GM18907 (cell line): ENCODE data around the gene KLHL28.
A peak's percentile ranks its signal among the peaks of the same experiment; 100 is the strongest.

Source experiments
- ATAC-seq: cut with Tn5 transposase; IDR thresholded peaks from one replicate; pipeline ENCODE4 v1.9.1; 2021; ENCODE audit warnings: mild to moderate bottlenecking, moderate library complexity; ENCODE audit not compliant: unreplicated experiment

Gene KLHL28, protein sequence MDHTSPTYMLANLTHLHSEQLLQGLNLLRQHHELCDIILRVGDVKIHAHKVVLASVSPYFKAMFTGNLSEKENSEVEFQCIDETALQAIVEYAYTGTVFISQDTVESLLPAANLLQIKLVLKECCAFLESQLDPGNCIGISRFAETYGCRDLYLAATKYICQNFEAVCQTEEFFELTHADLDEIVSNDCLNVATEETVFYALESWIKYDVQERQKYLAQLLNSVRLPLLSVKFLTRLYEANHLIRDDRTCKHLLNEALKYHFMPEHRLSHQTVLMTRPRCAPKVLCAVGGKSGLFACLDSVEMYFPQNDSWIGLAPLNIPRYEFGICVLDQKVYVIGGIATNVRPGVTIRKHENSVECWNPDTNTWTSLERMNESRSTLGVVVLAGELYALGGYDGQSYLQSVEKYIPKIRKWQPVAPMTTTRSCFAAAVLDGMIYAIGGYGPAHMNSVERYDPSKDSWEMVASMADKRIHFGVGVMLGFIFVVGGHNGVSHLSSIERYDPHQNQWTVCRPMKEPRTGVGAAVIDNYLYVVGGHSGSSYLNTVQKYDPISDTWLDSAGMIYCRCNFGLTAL

DNA sequence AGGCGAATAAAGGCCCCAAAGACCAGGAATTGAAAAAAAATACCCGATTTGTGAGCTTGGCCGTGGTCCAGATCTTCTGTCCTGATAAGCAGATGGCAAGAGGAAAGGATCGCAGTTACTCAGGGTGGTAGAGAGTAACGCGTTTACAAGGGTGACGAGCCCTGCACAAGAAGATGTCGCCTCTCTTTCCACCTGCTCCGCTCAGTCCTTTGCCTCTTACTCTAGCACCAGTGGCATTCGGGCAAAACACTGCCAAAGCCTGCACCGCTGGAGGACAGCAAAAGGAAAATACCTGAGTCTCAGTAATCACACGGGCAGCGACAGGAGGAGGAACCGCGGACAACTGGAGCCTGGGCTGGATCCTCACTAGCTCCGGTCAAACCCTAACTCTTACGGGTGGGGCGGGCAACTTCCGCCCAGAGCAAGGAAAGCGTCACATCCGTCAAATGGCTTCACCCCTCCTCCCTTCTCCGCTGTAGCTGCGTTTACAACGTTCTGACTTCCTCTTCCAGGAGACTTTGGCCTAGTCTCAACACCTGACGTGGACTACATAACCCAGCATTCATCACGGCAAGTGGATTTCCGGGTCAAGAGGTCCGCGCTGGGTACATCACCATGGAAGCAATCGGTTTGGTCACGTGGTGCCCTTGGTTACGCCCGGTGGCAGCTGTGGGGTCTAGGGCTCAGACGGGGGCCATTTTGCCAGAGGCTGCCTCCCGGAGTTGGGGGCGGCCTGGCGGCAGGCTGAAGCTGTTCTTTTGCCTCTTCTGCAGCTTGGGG lies at the start of gene KLHL28, which contains the start of gene TOGARAM1:
KLHL28 (minus strand) TSS at position 394 of the 780 bp plus-strand sequence. CDS start 16,019 bp downstream, outside the sequence.
TOGARAM1 (plus strand) TSS at position 637 of the 780 bp plus-strand sequence. CDS start 232 bp downstream, outside the sequence.
- peak; percentile 94 for ATAC-seq

DNA sequence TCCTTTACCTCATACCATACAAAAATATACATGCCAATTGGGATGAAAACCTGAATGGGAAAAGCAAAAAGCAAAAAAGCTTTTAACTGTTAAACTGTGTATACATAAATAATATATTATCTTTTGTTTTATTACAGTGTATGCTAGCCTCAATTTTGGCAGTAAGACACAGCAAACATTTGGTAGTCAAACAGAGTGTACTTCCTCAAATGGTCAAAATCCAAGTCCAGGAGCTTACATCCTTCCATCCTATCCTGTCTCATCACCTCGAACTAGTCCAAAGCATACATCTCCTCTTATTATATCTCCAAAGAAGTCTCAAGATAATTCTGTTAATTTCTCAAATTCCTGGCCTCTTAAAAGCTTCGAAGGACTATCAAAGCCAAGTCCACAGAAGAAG lies 42.2 kb upstream of the KLHL28 start:
- no peak for ATAC-seq

DNA sequence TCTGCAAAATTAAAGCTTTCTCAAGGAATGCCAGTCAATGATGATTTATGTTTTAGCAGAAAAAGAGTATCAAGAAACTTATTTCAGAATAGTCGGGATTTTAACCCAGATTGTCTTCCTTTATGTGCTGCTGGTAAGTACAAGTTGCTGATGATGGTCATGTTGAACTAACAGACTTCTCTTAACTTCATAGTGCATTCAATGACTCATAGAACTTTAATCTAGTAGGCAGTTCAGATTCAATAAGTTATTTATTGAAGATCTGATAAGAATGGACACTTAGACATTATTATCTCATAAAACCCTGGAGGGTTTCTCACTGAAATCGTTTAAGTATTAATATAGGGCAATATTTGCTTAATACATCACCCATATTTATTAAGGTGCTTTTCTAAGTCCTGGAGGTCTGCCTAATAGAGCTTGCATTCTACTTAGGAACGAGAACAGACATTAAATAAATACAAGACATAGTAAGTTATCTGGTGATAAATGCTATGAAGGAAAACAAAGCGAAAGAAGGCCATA lies 34.1 kb upstream of the KLHL28 start:
- ATAC-seq, result no peak

DNA sequence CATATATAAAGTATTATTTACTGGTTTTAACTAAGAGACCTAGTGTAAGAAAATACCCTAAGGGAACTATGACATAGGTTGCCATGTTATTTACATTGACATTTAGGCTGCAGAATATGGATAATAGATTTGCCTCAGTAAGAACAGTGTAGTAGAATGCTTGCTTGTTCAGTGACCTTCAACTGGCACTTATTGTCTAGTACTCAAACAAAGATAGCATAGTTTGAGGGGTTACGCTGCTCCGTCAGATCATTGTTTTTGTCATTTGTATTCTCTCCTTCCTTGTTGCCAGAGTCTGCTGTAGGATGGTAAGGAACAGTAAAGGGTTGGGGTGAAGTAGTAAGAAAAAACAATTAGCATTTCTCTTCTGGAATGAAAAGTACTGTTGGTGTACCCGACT lies 33.4 kb upstream of the KLHL28 start:
- no peak for ATAC-seq

DNA sequence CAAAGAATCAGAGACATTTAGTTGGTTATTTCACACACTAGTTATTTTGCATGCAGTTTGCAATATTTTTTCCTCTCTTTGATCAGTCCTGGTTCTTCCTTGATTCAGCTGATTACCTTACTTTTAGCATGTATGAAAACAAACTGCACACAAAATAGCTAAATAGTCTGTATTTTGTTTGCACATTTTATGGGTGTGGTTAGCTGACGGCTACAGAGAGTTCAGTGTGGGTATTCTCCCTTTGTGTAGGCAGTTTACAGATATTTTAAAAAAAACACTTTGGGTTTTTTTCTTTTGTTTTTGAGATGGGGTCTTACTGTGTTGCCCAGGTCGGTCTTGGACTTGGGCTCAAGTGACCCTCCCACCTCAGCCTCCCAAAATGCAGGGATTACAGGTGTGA lies 28.8 kb upstream of the KLHL28 start:
- ATAC-seq, result no peak

DNA sequence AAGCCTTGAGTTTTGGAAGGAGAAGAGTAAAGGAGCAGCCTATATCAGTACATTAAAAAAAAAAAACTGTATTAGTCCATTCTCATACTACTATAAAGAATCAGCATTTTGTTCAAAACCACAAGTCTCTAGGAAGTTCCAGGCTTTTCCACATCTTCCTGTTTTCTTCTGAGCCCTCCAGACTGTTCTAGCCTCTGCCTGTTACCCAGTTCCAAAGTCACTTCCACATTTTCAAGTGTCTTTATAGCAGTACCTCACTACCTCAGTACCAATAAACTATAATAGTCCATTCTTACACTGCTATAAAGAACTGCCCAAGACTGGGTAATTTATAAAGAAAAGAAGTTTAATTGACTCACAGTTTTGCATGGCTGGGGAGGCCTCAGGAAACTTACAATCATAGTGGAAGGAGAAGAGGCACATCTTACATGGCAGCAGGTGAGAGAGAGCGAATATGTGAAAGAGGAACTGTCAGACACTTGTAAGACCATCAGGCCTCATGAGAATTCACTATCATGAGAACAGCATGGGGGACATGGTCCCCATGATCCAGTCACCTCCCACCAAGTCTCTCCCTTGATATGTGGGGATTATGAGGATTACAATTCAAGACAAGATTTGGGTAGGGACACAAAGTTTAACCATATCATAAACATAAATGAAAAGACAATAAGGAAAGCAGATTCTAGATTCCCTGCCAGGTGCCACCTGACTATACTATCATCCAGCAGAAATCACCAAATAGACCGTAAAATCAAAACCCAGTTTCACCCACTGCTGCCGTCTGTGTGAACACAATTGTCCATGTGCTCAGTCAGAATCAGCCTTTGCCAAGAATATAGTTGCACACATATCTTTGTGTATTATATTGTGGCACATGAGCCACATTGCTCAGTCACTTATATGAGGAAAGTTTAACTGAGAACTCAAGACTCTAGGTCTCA lies 28.0 kb upstream of the KLHL28 start:
- no peak for ATAC-seq

DNA sequence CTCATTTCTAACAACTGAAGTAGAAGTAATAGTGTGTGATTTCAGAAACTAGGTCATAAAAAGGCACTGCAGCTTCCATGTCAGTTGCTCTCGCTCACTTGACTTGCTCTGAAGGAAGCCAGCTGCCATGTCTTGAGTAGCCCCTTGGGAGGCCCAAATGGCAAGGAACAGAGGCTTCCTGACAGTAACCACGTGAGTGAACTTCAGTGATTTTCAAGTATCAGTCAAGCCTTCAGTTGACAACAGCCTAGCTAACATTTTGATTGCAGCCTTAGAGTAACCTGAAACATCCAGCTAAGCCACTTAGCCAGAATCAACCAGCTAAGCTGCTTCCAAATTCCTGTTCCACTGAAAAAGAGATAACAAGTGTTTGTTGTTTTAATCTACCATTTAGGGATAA lies 26.9 kb upstream of the KLHL28 start:
- ATAC-seq, result no peak

DNA sequence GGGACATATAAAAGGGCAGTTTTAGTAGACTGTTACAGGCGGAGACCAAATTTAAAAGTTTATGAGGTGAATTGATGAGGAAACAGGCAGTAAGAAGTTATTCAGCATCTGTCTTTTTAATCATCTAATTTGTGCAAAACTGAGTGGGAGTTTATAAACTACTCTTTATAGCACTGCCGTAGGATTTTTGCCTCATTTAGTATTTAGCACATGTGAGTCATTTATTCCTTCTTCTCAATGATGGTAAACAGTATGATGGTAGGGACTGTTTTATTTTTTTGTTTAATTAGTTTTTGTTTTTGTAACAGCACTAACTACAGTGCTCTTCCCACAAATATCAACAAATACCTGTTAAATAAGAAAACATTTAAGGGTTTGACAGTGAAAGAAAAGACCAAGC lies 20.8 kb upstream of the KLHL28 start:
- no peak for ATAC-seq

DNA sequence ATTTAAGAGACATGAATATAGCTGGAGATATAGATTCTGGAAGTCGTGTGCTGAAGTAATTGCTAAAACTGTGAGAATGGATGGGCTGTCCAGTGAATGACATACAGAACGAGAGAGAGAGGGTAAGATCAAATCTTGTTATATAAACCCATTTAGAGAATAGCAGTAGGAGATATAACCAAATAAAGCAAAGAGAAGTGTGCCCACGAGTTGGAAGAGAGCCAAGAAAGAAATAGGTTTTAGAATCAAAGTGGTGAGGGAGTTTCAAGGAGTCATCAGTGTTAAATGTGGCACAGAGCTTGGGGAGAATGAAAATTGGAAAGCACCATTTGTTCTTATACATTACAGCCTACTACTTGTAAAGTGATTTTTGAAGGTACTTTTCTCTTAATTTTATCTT lies 19.5 kb upstream of the KLHL28 start:
- ATAC-seq, result no peak

DNA sequence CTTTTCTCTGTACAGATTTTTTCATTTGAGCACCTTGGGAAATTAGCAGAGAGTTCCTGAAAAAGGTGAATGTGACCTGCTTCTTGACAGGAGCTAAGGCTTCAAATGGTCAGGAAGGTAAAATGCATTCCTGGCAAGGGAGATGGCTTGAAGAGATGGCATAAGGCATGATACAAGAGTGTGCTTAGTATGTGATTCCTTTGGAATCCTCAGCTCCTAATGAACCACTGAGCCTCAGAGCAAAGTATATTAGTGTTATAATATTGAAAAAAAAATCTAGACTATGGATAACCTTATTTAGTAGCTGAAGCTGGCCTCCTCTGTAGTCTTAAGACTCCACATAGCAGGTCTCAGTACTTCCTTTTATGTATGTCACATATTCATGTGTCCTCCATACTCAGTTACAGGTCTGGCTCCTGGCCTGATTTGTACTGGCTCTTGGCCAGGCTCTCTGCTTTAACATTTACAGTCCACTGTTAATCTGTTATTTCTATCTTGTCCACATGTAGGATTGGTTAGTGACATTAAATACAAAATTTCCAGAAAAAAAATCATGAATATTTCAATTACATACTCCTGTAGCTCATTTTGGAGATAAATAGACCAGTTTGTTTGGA lies 18.1 kb upstream of the KLHL28 start:
- ATAC-seq, result no peak

DNA sequence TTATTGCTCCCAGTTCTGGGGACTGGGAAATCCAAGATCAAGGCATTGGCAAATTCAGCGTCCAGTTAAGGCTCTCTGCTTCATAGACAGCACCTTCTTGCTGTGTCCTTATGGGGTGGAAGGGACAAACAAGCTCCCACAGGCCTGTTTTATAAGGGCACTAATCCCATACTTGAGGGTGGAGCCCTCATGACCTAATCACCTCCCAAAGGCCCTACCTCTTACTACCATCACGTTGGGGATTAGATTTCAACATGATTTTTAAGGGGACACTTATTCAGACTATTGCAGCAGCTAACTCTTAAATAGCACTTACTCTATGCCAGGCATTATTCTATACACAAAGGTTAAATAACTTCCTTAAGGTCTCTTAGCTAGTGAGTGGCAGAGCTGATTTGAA lies 17.5 kb upstream of the KLHL28 start:
- no peak for ATAC-seq

DNA sequence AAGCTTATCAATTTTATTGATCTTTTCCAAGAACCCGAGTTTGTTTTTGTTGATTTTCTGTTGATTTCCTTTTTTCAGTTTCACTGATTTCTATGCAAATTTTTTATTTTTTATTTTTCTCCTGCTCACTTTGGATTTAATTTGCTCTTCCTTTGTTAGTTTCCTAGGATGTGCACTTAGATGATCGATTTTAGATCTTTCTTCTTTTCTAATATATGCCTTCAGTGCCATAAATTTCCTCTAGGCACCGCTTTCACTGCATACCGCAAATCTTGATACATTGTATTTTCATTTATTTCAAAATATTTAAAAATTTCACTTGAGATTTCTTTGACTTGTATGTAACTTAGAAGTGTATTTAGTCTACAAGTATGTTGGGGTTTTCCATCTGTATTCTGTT lies 9.7 kb upstream of the KLHL28 start:
- ATAC-seq, result no peak

DNA sequence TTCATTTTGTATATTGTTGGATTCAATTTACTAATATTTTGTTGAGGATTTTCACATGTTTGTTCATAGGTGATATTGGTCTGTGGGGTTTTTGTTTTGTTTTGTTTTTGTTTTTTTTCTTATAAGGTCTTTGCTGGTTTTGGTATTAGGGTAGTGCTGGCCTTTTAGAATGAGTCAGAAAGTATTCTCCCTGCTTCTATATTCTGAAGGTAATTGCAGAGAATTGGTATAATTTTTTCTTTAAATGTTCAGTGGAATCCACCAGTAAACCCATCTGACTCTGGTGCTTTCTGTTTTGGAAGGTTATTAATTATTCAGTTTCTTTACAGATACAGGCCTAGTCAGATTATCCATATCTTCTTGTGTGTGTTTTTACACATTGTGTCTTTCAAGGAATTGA lies 9.2 kb upstream of the KLHL28 start:
- ATAC-seq, result peak; percentile 60

DNA sequence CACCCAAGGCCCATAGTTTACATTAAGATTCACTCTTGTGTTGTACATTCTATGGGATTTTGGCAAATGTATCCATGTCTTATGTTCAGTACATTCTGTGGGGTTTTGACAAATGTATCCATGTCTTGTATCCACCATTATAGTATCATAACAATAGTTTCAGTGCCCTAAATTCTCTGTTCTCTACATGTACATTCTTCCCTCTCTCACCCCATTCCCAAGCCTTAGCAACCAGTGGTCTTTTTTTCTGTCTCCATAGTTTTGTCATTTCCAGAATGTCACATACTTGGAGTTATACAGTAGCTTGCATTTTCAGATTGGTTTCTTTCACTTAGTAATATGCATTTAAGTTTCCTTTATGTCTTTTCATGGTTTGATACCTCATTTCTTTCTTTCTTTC lies 7.0 kb upstream of the KLHL28 start:
- no peak for ATAC-seq

DNA sequence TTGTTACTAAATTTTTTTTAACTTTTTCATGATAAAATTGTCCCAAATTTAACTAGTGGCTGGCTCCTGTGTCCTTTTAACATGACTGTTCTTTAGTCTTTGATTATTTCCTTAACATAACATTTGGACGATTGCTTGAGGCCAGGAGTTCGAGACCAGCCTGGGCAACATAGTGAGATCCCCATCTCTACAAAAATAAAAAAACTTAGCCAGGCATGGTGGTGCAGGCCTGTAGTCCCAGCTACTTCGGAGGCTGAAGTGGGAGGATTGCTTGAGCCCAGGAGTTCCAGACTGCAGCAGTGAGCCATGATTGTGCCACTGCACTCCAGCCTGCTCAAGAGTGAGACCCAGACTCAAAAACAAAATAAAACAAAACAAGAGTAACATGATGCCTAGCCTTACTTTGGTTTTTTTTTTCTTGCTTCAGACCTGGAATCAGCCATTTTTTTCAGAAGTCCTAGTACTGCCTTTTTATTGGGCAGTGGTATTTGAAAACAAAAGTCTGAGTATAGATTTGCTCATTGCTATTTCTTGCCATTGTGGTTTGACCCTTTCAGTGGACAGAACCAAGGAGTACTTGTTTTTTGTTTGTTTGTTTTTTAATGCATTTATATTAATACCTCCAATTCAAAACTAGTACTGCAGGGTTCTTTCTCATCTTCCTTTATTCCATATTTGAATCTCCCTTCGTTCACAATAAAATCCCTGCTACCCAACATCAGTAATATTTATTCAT lies 5.0 kb upstream of the KLHL28 start:
- ATAC-seq, result no peak

DNA sequence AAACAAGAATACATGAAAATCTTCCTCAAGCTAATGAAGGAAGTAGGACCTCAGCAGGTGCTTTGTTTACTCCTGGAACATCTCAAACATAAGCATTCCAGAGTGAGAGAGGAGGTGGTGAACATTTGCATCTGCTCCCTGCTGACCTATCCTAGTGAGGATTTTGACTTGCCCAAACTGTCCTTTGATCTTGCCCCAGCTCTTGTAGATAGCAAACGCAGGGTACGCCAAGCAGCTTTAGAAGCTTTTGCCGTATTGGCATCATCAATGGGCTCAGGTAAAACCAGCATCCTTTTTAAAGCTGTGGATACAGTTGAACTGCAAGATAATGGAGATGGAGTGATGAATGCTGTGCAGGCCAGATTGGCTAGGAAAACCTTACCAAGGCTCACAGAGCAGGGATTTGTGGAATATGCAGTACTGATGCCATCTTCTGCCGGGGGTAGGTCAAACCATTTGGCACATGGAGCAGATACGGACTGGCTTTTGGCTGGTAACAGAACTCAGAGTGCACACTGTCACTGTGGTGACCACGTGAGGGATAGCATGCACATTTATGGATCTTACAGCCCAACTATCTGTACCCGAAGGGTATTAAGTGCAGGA lies 2.1 kb upstream of the KLHL28 start:
- ATAC-seq, result no peak

DNA sequence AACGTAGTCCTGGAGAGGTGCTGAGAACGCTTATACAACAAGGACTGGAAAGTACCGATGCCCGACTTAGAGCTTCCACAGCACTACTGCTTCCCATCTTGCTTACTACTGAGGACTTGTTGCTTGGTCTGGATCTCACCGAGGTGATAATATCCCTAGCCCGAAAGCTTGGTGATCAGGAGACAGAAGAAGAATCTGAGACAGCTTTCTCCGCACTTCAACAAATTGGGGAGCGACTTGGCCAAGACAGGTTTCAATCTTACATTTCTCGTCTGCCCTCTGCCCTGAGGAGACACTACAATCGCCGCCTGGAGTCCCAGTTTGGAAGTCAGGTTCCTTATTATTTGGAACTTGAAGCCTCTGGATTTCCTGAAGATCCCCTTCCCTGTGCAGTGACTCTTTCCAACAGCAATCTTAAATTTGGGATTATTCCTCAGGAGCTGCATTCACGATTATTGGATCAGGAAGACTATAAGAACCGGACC lies 1.3 kb upstream of the KLHL28 start:
- ATAC-seq, result no peak

DNA sequence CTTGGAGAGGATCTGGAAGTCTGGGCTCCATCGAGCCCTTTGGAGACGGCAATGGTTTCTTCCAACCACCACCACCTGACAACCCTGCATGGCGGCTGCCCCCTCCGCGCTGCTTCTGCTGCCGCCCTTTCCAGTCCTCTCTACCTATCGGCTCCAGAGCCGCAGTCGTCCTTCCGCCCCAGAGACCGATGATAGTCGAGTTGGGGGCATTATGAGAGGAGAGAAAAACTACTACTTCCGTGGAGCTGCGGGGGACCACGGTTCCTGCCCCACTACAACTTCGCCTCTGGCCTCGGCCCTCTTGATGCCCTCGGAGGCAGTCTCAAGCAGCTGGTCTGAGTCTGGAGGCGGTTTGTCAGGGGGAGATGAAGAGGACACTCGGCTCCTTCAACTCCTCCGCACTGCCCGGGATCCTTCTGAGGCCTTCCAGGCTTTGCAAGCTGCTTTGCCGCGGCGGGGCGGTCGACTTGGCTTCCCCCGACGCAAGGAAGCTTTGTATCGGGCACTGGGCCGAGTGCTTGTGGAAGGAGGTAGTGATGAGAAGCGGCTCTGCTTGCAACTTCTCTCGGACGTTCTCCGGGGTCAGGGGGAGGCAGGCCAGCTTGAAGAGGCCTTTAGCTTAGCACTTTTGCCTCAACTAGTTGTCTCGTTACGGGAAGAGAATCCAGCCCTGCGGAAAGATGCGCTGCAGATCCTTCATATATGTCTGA lies 742 bp upstream of the KLHL28 start:
- peak; percentile 40 for ATAC-seq
